Natural killer cell (primary cell): ENCODE results near the gene KLHL22. TPM values are rescaled to one million over a fixed set of nuclear protein-coding genes. Genes with fewer than 3 reads are reported as not detected.
"Not testable (repeated sequence)": the region's sequence is repeated elsewhere in the genome, so short reads cannot be mapped to it uniquely, and the experiment has no call there.

ENCODE experiments used
- ATAC-seq, 3 donors: fragments of 150-1000 bp in 2 of 3; fragments of 200-7000 bp in 1 of 3; cut with Tn5 transposase; 1 replicate in 1 of 3; 2 replicates in 2 of 3; pipeline ENCODE4 v1.10.0; 2021; ENCODE audit warnings: mild to moderate bottlenecking in 2 of 3, moderate library complexity in 2 of 3
- DNase-seq, 2 donors: peaks; one replicate each; pipeline versions ENCODE4 v3.0.0 to v3.0.0-alpha.2; 2013 to 2021; ENCODE audit warnings: mixed read lengths in 1 of 2
- H3K27ac ChIP-seq: one replicate; pipeline ENCODE4 v1.5.1; 2013; ENCODE audit warnings: mild to moderate bottlenecking, low read length
- H3K27me3 ChIP-seq: one replicate; pipeline ENCODE4 v1.6.1; 2013; ENCODE audit warnings: low read length; ENCODE audit not compliant: control insufficient read depth, insufficient read depth
- H3K36me3 ChIP-seq: one replicate; pipeline ENCODE4 v1.6.1; 2013; ENCODE audit warnings: low read length; ENCODE audit not compliant: control insufficient read depth, insufficient read depth
- H3K4me1 ChIP-seq: one replicate; pipeline ENCODE4 v1.6.1; 2013; ENCODE audit warnings: low read length; ENCODE audit not compliant: control insufficient read depth, insufficient read depth
- H3K4me3 ChIP-seq: one replicate; pipeline ENCODE4 v1.5.1; 2013; ENCODE audit warnings: low read length
- H3K9me3 ChIP-seq: one replicate; pipeline ENCODE4 v1.6.1; 2013; ENCODE audit warnings: low read length; ENCODE audit not compliant: control insufficient read depth, insufficient read depth
- H3K27ac Mint-ChIP-seq, 2 donors: one replicate each; pipeline ENCODE4 v1.8.0; 2022; ENCODE audit warnings: mild to moderate bottlenecking in 2 of 2, mixed read lengths in 2 of 2, moderate library complexity in 1 of 2
- H3K27me3 Mint-ChIP-seq, 2 donors: one replicate each; pipeline ENCODE4 v1.8.0; 2022; ENCODE audit warnings: low read depth in 2 of 2, mixed read lengths in 2 of 2
- H3K36me3 Mint-ChIP-seq: one replicate; pipeline ENCODE4 v1.8.0; 2022; ENCODE audit warnings: mixed read lengths
- H3K4me1 Mint-ChIP-seq, 2 donors: one replicate each; pipeline ENCODE4 v1.8.0; 2022; ENCODE audit warnings: mixed read lengths in 2 of 2
- H3K4me3 Mint-ChIP-seq: one replicate; pipeline ENCODE4 v1.8.0; 2022; ENCODE audit warnings: mild to moderate bottlenecking, moderate library complexity, mixed read lengths
- H3K9me3 Mint-ChIP-seq, 2 donors: one replicate each; pipeline ENCODE4 v1.8.0; 2022; ENCODE audit warnings: mixed read lengths in 2 of 2
- WGBS: methylation state at CpG from one replicate; pipeline ENCODE4 v1.1.7; 2013; ENCODE audit warnings: missing lambda C conversion rate; ENCODE audit not compliant: insufficient coverage; 5-methylcytosine and 5-hydroxymethylcytosine counted together
- intact Hi-C: fragments of 100-400 bp; cut with micrococcal nuclease; formaldehyde crosslinking; loops from one replicate; pipeline ENCODE4 v1.14.2; 2022
- total RNA-seq, 4 donors: library from RNA; stranded (reverse); fragments of 120-200 nt in 1 of 4; gene quantifications; one replicate each; pipeline versions ENCODE4 v1.2.3 to v1.2.4, GENCODE V29; 2013 to 2022
- TF ChIP-seq, protein P1 (sequence below): fragments of 200-600 bp; IDR thresholded peaks from one replicate; pipeline ENCODE4 v1.8.0; 2022; ENCODE audit warnings: antibody characterized with exemption

Gene KLHL22
- total RNA-seq, 3 donors from 2014 or later (not counting 1 experiment from before 2014, with no cell fraction given): 26.5 to 53.0 (median 31.0) TPM

GRCh38 chr22:20412474-20413216 lies 83.0 kb downstream of the KLHL22 start:
- no peaks in the 10 kb centered on the region for H3K9me3 Mint-ChIP-seq
- H3K4me3 ChIP-seq: no peak overlapping the region
- intact Hi-C loops: no loop called here
- no peak overlapping the region for H3K4me3 Mint-ChIP-seq
- no peaks in the 10 kb centered on the region for H3K27me3 ChIP-seq
- no peaks in the 10 kb centered on the region for H3K9me3 ChIP-seq
- TF ChIP-seq, protein P1, sequence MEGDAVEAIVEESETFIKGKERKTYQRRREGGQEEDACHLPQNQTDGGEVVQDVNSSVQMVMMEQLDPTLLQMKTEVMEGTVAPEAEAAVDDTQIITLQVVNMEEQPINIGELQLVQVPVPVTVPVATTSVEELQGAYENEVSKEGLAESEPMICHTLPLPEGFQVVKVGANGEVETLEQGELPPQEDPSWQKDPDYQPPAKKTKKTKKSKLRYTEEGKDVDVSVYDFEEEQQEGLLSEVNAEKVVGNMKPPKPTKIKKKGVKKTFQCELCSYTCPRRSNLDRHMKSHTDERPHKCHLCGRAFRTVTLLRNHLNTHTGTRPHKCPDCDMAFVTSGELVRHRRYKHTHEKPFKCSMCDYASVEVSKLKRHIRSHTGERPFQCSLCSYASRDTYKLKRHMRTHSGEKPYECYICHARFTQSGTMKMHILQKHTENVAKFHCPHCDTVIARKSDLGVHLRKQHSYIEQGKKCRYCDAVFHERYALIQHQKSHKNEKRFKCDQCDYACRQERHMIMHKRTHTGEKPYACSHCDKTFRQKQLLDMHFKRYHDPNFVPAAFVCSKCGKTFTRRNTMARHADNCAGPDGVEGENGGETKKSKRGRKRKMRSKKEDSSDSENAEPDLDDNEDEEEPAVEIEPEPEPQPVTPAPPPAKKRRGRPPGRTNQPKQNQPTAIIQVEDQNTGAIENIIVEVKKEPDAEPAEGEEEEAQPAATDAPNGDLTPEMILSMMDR: no peak
- DNase-seq (no peak), ATAC-seq (no peak)
- H3K4me1 ChIP-seq: no peaks in the 10 kb centered on the region
- H3K27ac ChIP-seq: no peak overlapping the region
- no peaks in the 10 kb centered on the region for H3K36me3 Mint-ChIP-seq
- H3K4me1 Mint-ChIP-seq: no peaks in the 10 kb centered on the region
- 86% methylated on average over 10 of the region's 10 CpGs for WGBS
- H3K27me3 Mint-ChIP-seq: no peaks in the 10 kb centered on the region
- peaks cover 2% of the 10 kb centered on the region for H3K36me3 ChIP-seq
- no peak overlapping the region for H3K27ac Mint-ChIP-seq

DNA sequence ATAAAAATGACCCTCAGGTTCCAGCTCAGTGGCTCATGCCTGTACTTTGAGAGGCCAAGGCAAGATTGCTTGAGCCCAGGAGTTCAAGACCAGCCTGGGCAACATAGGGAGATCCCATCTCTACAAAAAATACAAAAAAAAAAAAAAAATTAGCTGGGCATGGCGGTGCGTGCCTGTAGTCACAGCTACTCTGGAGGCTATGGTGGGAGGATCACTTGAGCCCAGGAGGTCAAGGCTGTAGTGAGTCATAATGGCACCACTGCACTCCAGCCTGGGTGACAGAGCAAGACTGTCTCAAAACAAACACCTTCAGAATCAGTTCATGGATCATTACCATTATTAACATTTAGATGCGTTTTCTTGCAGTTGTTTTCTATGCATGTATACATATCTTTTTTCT lies 86.2 kb downstream of the KLHL22 start:
- H3K9me3 ChIP-seq, H3K4me3 ChIP-seq, intact Hi-C loops, H3K4me3 Mint-ChIP-seq, H3K4me1 ChIP-seq, H3K9me3 Mint-ChIP-seq, H3K27me3 Mint-ChIP-seq, ATAC-seq, H3K4me1 Mint-ChIP-seq, H3K27me3 ChIP-seq, H3K36me3 Mint-ChIP-seq, DNase-seq, H3K27ac ChIP-seq, H3K27ac Mint-ChIP-seq: not testable (repeated sequence)
- peaks cover 23% of the 10 kb centered on the region for H3K36me3 ChIP-seq
- WGBS: 90% methylated on average over 2 of the region's 3 CpGs

- no peaks in the 10 kb centered on the region for H3K36me3 Mint-ChIP-seq
- H3K27me3 Mint-ChIP-seq: no peaks in the 10 kb centered on the region
- no peak overlapping the region for H3K27ac Mint-ChIP-seq
- Histone ChIP-seq H3K36me3 (peaks cover 23% of the 10 kb centered on the region), H3K4me1 (peaks cover 8% of the 10 kb centered on the region), H3K4me3 (no peak overlapping the region), H3K9me3 (no peaks in the 10 kb centered on the region), H3K27me3 (no peaks in the 10 kb centered on the region), H3K27ac (no peak overlapping the region)
- intact Hi-C loops: no loop called here
- peaks cover 3 to 4% of the 10 kb centered on the region in 2 donors for H3K4me1 Mint-ChIP-seq
- H3K9me3 Mint-ChIP-seq: no peaks in the 10 kb centered on the region
- H3K4me3 Mint-ChIP-seq: no peak overlapping the region
- 100% methylated on average over 3 of the region's 4 CpGs for WGBS
- TF ChIP-seq, protein P1: no peak
- no peak for ATAC-seq
- DNase-seq: no peak
These were observed 86.7 kb downstream of the KLHL22 start for GRCh38 chr22:20408891-20409290.

GRCh38 chr22:20407829-20408228 lies 87.8 kb downstream of the KLHL22 start:
- peaks cover 0 to 4% of the 10 kb centered on the region in 2 donors for H3K9me3 Mint-ChIP-seq
- 95% methylated on average over 3 of the region's 3 CpGs for WGBS
- Histone ChIP-seq H3K36me3 (peaks cover 23% of the 10 kb centered on the region), H3K27ac (no peak overlapping the region), H3K4me1 (peaks cover 19% of the 10 kb centered on the region), H3K27me3 (no peaks in the 10 kb centered on the region), H3K9me3 (no peaks in the 10 kb centered on the region), H3K4me3 (no peak overlapping the region)
- H3K36me3 Mint-ChIP-seq: no peaks in the 10 kb centered on the region
- peaks cover 13 to 14% of the 10 kb centered on the region in 2 donors for H3K4me1 Mint-ChIP-seq
- H3K27ac Mint-ChIP-seq: no peak overlapping the region
- no peak for DNase-seq
- no peaks in the 10 kb centered on the region for H3K27me3 Mint-ChIP-seq
- no peak overlapping the region for H3K4me3 Mint-ChIP-seq
- TF ChIP-seq, protein P1: no peak
- no peak for ATAC-seq
- intact Hi-C loops: no loop called here
